ENCODE results near the gene ADAMTSL2. TPM values are rescaled to one million over a fixed set of nuclear protein-coding genes. Genes with fewer than 3 reads are reported as not detected.

The ADAMTSL2 gene
- total and polyA plus RNA-seq, 2 donors (not counting 1 experiment from before 2014, with no cell fraction given): under 0.01 to 0.09 TPM

- Histone ChIP-seq H3K36me3 (ENCODE audit: control insufficient read depth, insufficient read depth, low read length) (no peaks in the 10 kb centered on the region), H3K4me2 (ENCODE audit: extremely low read depth, insufficient read depth, low read length) (no peak overlapping the region), H3K4me1 (ENCODE audit: control insufficient read depth, extremely low read depth, insufficient read depth, low read length) (no peaks in the 10 kb centered on the region), H3K79me2 (ENCODE audit: control insufficient read depth, insufficient read depth, low read length) (no peaks in the 10 kb centered on the region), H3K9ac (ENCODE audit: insufficient read depth, low read length) (no peak overlapping the region), H2AFZ (ENCODE audit: low read length) (no peak overlapping the region), H3K4me3 (replicated peaks in 1 of 4; ENCODE audit: control extremely low read depth in 1 of 4, insufficient read depth in 1 of 4, low read depth in 3 of 4, low read length in 4 of 4) (no peak overlapping the region), H4K20me1 (ENCODE audit: control insufficient read depth, extremely low read depth, insufficient read depth, low read length) (no peaks in the 10 kb centered on the region), H3K9me3 (ENCODE audit: control insufficient read depth, insufficient read depth, low read depth, low read length) (no peaks in the 10 kb centered on the region), H3K27me3 (ENCODE audit: control insufficient read depth, insufficient read depth, low read length) (no peaks in the 10 kb centered on the region), H3K27ac (ENCODE audit: insufficient read depth, low read length) (no peak overlapping the region)
- TF ChIP-seq EZH2 (IDR thresholded peaks at IDR 0.05; ENCODE audit: low read length, missing control alignments) (no peak), CTCF (conservative IDR thresholded peaks at IDR 0.05 in 1 of 2, IDR thresholded peaks at IDR 0.05 in 1 of 2; ENCODE audit: low read depth in 1 of 2, low read length in 2 of 2) (no peak)
- DNase-seq (ENCODE audit: low read depth in 2 of 2): peak in 1 of 2 donors; percentile 18
Observed at GRCh38 chr9:133597316-133597957, 62.9 kb downstream of the ADAMTSL2 start.

- no peak for DNase-seq (ENCODE audit: low read depth in 2 of 2)
- H3K4me3 ChIP-seq (replicated peaks in 1 of 4; ENCODE audit: control extremely low read depth in 1 of 4, insufficient read depth in 1 of 4, low read depth in 3 of 4, low read length in 4 of 4): no peak overlapping the region
- no peaks in the 10 kb centered on the region for H3K79me2 ChIP-seq (ENCODE audit: control insufficient read depth, insufficient read depth, low read length)
- H3K27me3 ChIP-seq (ENCODE audit: control insufficient read depth, insufficient read depth, low read length): no peaks in the 10 kb centered on the region
- H3K9ac ChIP-seq (ENCODE audit: insufficient read depth, low read length): no peak overlapping the region
- H2AFZ ChIP-seq (ENCODE audit: low read length): no peak overlapping the region
- H3K36me3 ChIP-seq (ENCODE audit: control insufficient read depth, insufficient read depth, low read length): no peaks in the 10 kb centered on the region
- no peak overlapping the region for H3K27ac ChIP-seq (ENCODE audit: insufficient read depth, low read length)
- no peaks in the 10 kb centered on the region for H4K20me1 ChIP-seq (ENCODE audit: control insufficient read depth, extremely low read depth, insufficient read depth, low read length)
- no peaks in the 10 kb centered on the region for H3K9me3 ChIP-seq (ENCODE audit: control insufficient read depth, insufficient read depth, low read depth, low read length)
- H3K4me2 ChIP-seq (ENCODE audit: extremely low read depth, insufficient read depth, low read length): no peak overlapping the region
- TF ChIP-seq CTCF (conservative IDR thresholded peaks at IDR 0.05 in 1 of 2, IDR thresholded peaks at IDR 0.05 in 1 of 2; ENCODE audit: low read depth in 1 of 2, low read length in 2 of 2) (no peak), EZH2 (IDR thresholded peaks at IDR 0.05; ENCODE audit: low read length, missing control alignments) (no peak)
- no peaks in the 10 kb centered on the region for H3K4me1 ChIP-seq (ENCODE audit: control insufficient read depth, extremely low read depth, insufficient read depth, low read length)
Observed at GRCh38 chr9:133598978-133599377, 64.5 kb downstream of the ADAMTSL2 start.

DNA sequence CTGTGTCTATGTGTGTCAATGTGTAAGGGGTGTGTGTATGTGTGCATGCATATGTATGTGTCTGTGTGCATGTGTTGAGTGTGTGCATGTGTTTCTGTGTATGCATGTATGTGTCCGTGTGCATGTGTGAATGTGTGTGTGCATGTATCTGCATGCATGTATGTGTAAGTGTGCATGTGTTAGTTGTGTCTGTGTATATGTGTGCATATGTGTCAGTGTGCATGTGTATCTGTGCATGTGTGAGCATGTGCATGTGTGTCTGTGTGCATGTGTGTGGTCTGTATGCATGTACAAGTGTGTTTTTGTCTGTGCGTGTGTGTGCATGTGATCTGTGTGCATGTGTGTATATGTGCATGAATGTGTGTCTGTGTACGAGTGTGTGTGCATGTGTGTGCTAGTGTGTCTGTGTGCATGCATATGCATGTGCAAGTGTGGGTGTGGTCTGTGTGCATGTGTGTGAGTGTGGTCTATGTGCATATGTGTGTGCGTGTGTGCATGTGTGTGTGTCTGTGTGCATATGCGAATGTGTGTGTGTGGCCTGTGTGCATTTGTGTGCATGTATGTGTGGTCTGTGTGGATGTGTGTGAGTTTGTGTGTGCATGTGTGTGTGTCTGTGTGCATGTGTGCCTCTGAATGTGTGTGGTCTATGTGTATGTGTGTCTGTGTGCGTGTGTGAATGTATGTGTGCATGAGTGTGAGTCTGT lies 65.1 kb downstream of the ADAMTSL2 start:
- DNase-seq (ENCODE audit: low read depth in 2 of 2): no peak
- Histone ChIP-seq H3K4me1 (ENCODE audit: control insufficient read depth, extremely low read depth, insufficient read depth, low read length) (no peaks in the 10 kb centered on the region), H3K27ac (ENCODE audit: insufficient read depth, low read length) (no peak overlapping the region), H3K36me3 (ENCODE audit: control insufficient read depth, insufficient read depth, low read length) (no peaks in the 10 kb centered on the region), H4K20me1 (ENCODE audit: control insufficient read depth, extremely low read depth, insufficient read depth, low read length) (no peaks in the 10 kb centered on the region), H3K9me3 (ENCODE audit: control insufficient read depth, insufficient read depth, low read depth, low read length) (no peaks in the 10 kb centered on the region), H3K27me3 (ENCODE audit: control insufficient read depth, insufficient read depth, low read length) (no peaks in the 10 kb centered on the region), H3K9ac (ENCODE audit: insufficient read depth, low read length) (no peak overlapping the region), H2AFZ (ENCODE audit: low read length) (no peak overlapping the region), H3K4me3 (replicated peaks in 1 of 4; ENCODE audit: control extremely low read depth in 1 of 4, insufficient read depth in 1 of 4, low read depth in 3 of 4, low read length in 4 of 4) (no peak overlapping the region), H3K4me2 (ENCODE audit: extremely low read depth, insufficient read depth, low read length) (no peak overlapping the region), H3K79me2 (ENCODE audit: control insufficient read depth, insufficient read depth, low read length) (no peaks in the 10 kb centered on the region)
- TF ChIP-seq EZH2 (IDR thresholded peaks at IDR 0.05; ENCODE audit: low read length, missing control alignments) (no peak), CTCF (conservative IDR thresholded peaks at IDR 0.05 in 1 of 2, IDR thresholded peaks at IDR 0.05 in 1 of 2; ENCODE audit: low read depth in 1 of 2, low read length in 2 of 2) (no peak)
